NCI-H2107 treated with DMSO at 0.1 percent for 48 hours (cell line): Measurements from ENCODE around the gene ERC2.

Experiments used
- DNase-seq: peaks from one replicate; lab custom pipeline; 2025; ENCODE audit not compliant: unreplicated experiment; lab: John Stamatoyannopoulos, UW

Gene ERC2

GRCh38 chr3:56428667-56429066 is 39.6 kb downstream of the ERC2 start:
- no peak for DNase-seq

DNA sequence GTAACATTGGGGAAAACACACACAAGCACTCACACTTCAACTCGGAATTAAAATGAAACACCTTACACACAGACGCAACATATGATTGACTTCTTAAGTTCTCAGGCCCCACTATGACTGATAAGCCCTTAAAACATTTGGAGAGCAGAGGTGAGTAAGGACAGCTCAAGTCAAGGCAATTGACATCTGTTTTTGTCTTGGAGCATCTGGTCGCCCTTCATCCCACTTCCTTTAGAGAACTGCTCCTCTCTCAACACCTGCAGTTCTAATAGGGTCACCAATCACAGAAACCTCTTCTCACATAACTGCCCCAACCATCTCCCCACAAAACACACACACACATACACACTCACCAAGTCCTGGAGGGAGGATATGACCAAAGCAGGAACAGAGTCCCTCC is 43.4 kb downstream of the ERC2 start:
- DNase-seq = no peak

- DNase-seq = no peak
These were observed 43.9 kb downstream of the ERC2 start for GRCh38 chr3:56424336-56424735.

DNA sequence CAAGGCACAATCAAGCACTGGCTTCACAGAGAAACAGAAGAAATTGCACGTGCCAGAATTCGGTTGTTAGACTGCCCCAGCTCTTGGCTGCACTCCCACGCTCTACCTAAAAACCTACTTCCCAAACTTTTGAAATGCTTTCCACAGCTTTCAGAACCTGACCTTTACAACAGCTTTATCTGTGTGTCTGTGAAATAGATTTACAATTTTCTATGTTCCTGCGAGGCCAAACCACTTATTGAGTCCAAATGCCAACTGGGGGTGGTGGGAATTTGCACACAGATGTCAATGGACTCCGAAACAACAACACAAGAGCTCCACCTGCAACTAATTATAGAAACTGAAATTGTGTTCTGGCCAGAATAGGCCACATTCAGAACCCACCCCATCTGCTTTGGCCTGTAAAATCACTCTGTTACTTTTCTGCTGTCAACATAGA is 44.6 kb downstream of the ERC2 start:
- DNase-seq = no peak

- DNase-seq = no peak
These were observed 46.0 kb downstream of the ERC2 start for GRCh38 chr3:56422316-56422715.

GRCh38 chr3:56421205-56421604 is 47.1 kb downstream of the ERC2 start:
- DNase-seq = no peak

- DNase-seq = no peak
These were observed 52.6 kb downstream of the ERC2 start for GRCh38 chr3:56415652-56416051.

GRCh38 chr3:56413911-56414310 is 54.4 kb downstream of the ERC2 start:
- DNase-seq = no peak

- DNase-seq = no peak
These were observed 57.1 kb downstream of the ERC2 start for GRCh38 chr3:56411166-56411565.

- DNase-seq = no peak
These were observed 57.7 kb downstream of the ERC2 start for GRCh38 chr3:56410576-56410975.

DNA sequence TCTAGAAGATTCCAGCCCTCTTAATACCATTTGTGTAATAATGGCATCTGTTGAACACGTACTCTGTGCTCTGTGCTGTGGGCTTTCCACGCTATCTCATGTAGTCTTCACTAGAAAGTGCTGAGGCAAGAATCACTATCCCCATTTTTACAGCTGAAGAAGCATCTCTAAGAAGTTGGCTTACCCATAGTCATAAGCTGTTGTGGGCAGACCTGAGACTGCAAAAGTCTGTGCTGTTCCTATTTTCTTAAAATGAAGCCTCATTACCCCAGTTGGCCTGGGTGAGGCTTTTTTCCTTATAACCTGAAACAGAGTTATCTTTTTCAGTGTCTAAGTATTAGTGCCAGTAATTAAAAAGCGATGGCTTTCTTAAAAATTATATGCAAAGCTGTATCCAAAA is 58.5 kb downstream of the ERC2 start:
- DNase-seq = no peak

GRCh38 chr3:56408761-56409196 is 59.5 kb downstream of the ERC2 start:
- DNase-seq = no peak

GRCh38 chr3:56406826-56407515 is 61.3 kb downstream of the ERC2 start:
- DNase-seq = no peak

DNA sequence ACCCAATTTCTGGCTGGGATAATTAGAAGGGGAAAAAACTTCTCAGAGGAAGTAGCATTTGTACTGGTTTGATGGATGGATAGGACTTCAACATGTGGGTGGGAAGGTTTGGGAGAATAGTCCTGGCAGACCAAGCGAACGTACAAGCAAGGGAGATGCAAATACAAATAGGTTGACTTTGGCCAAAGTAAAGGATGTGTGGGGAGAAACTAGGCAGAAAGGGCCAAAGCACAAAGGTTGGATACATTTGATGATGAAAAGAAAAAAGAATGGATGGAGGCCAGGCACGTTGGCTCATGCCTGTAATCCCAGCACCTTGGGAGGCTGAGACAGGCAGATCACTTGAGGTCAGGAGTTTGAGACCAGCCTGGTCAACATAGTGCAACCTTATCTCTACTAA is 63.4 kb downstream of the ERC2 start:
- DNase-seq = no peak

- no peak for DNase-seq
These were observed 69.6 kb downstream of the ERC2 start for GRCh38 chr3:56398659-56399058.

DNA sequence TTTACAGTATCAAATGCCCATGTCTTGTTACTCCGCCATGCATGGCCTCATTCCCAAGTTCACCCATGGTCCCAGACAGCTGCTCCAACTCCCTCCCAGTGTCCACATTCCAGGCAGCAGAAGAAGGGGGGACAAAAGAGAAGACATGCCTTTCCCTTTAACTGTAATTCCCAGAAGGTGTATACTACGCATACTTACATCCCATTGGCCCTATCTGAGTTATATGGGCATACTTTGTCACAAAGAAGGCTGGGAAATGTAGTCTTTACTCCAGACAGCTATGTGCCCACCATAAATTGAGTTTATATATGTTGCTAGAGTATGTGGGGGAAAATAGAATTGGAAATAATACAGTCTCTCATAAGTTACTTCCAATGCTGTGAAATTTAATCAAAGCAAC is 70.5 kb downstream of the ERC2 start:
- no peak for DNase-seq

- no peak for DNase-seq
These were observed 79.0 kb downstream of the ERC2 start for GRCh38 chr3:56389183-56389830.

- DNase-seq = no peak
These were observed 85.2 kb downstream of the ERC2 start for GRCh38 chr3:56383092-56383491.

DNA sequence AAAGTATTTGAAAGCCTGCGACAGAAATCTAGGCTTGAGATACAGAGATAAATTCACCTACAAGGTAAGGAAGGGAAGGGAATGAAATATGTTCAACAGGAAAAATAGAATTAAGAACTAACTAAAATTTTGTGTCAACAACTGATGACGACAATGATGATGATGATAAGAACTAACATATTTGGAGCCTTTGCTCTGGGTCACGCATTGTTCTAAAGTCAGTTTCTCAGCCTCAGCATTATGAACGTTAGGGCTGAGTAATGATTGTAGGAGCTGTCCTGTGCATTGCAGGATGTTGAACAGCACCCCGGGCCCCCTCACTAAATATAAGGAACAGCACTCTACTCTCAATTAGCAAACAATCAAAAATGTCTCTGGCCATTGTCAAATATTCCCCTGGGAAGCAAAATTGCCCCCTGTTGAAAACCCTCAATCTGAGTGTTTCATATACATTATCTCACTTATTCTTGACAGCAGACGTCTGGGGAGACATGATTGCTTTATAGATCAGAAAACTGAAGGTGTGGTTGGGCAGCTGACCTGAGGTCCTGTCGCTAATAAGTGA is 88.5 kb downstream of the ERC2 start:
- DNase-seq = no peak

GRCh38 chr3:56375654-56376053 is 92.6 kb downstream of the ERC2 start:
- DNase-seq = no peak

DNA sequence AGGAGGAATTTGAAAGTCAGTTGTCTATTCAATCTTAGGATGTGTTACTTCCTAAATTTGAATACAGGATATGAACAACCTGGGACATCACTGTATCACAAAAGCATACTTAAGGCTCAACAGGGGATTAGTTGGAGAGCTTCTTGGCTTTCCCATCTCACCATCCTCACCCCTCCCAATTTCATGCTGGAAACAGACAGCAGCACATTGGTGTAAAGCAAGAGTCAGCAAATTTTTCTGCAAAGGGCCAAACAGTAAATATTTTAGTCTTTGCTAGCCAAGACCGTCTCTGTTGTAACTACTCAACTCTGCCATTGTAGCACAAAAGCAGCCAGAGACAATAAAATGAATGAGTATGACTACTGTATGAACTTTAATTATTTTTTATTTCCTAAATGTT is 94.9 kb downstream of the ERC2 start:
- DNase-seq = no peak

GRCh38 chr3:56370991-56371775 is 97.1 kb downstream of the ERC2 start:
- DNase-seq = no peak
